K562 (cell line): Measurements from ENCODE around the gene C19orf12. TPM values are rescaled to one million over a fixed set of nuclear protein-coding genes. Genes with fewer than 3 reads are reported as not detected.
A peak's percentile ranks its signal among the peaks of the same experiment; 100 is the strongest.

Experiments used
- BACH1 ChIP-seq: fragments of 200-800 bp; sonication (Bioruptor generic); IDR thresholded peaks from 2 replicates; pipeline ENCODE4 v1.6.1; 2016; ENCODE audit warnings: missing genetic modification characterization, missing compliant biosample characterization
- DMBX1 ChIP-seq: fragments of 250-450 bp; sonication (Bioruptor Pico); IDR thresholded peaks from 2 replicates; pipeline ENCODE4 v1.8.0; 2022; ENCODE audit warnings: inconsistent platforms, mild to moderate bottlenecking, moderate library complexity, borderline replicate concordance
- E4F1 ChIP-seq: fragments of 250-450 bp; sonication (Bioruptor Pico); IDR thresholded peaks from 2 replicates; pipeline ENCODE4 v1.5.0; 2021; ENCODE audit warnings: mild to moderate bottlenecking, borderline replicate concordance
- HDAC8 ChIP-seq: fragments of 450-650 bp; IDR thresholded peaks from 2 replicates; pipeline ENCODE4 v1.6.1; 2016; ENCODE audit warnings: mild to moderate bottlenecking, missing genetic modification characterization, moderate library complexity, missing compliant biosample characterization
- ILK ChIP-seq: fragments of 450-650 bp; IDR thresholded peaks from 2 replicates; pipeline ENCODE4 v1.6.1; 2016; ENCODE audit warnings: missing genetic modification characterization, low read depth, mild to moderate bottlenecking, missing compliant biosample characterization, moderate library complexity, borderline replicate concordance
- MLX ChIP-seq, 2 experiments: fragments of 450-650 bp in 1 of 2; sonication (generic) in 1 of 2; formaldehyde crosslinking; conservative IDR thresholded peaks; 2 replicates each; pipeline versions ENCODE4 v1.4.0 to v1.8.1; 2020 to 2022; ENCODE audit warnings: mild to moderate bottlenecking in 1 of 2, missing genetic modification reagents in 1 of 2
- MYNN ChIP-seq, 2 experiments: sonication (generic); formaldehyde crosslinking in 1 of 2; IDR thresholded peaks; 2 replicates each; pipeline versions ENCODE4 v1.5.0 to v1.6.1; 2016 to 2020; ENCODE audit warnings: antibody characterized with exemption in 1 of 2, missing genetic modification reagents in 1 of 2
- NRF1 ChIP-seq, 2 experiments: fragments of 450-650 bp; IDR thresholded peaks in 1 of 2; conservative IDR thresholded peaks in 1 of 2; 2 replicates each; pipeline ENCODE4 v1.6.1; 2014; ENCODE audit warnings: mild to moderate bottlenecking in 2 of 2
- RCOR1 ChIP-seq, 2 experiments: IDR thresholded peaks; 2 replicates each; pipeline ENCODE4 v1.6.1; 2012; ENCODE audit warnings: low read depth in 2 of 2, low read length in 2 of 2, borderline replicate concordance in 1 of 2, improper control_type of control experiment in 1 of 2
- SMAD1 ChIP-seq: fragments of 150-350 bp; IDR thresholded peaks from 2 replicates; pipeline ENCODE4 v1.6.1; 2014; ENCODE audit warnings: low read length, low read depth; ENCODE audit not compliant: partially characterized antibody
- U2AF1 ChIP-seq: fragments of 200-400 bp; formaldehyde crosslinking; optimal IDR thresholded peaks from 2 replicates; pipeline ENCODE3; 2017; ENCODE audit warnings: mild to moderate bottlenecking, low read depth, low read length, moderate library complexity
- ZNF174 ChIP-seq: fragments of 250-450 bp; sonication (Bioruptor Pico); IDR thresholded peaks from 2 replicates; pipeline ENCODE4 v1.4.0; 2020; ENCODE audit warnings: mild to moderate bottlenecking
- ZNF197 ChIP-seq: fragments of 200-800 bp; sonication (Bioruptor generic); IDR thresholded peaks from 2 replicates; pipeline ENCODE4 v1.6.1; 2016; ENCODE audit warnings: low read depth, missing genetic modification characterization, missing compliant biosample characterization
- ZNF407 ChIP-seq: fragments of 450-650 bp; IDR thresholded peaks from 2 replicates; pipeline ENCODE4 v1.6.1; 2016; ENCODE audit warnings: low read depth
- ZNF644 ChIP-seq: fragments of 200-800 bp; sonication (Bioruptor generic); IDR thresholded peaks from 2 replicates; pipeline ENCODE4 v1.6.1; 2016; ENCODE audit warnings: low read depth, missing genetic modification characterization, missing compliant biosample characterization
- polyA plus RNA-seq, 8 experiments: library from polyadenylated mRNA; depleted of rRNA in 4 of 8; stranded (reverse) in 5 of 8; unstranded in 3 of 8; fragments of >200 nt; fragmentation: Nextera tagmentation in 2 of 8; fragmentation: Illumina TruSeq in 1 of 8; extraction: Ambion mirVana in 2 of 8; extraction: Trizol in 1 of 8; gene quantifications; 2 replicates each; pipeline versions ENCODE4 v1.2.1 to v1.2.3, GENCODE V29; 2011 to 2014; ENCODE audit warnings: inconsistent platforms in 1 of 8, missing spikeins in 1 of 8
- total RNA-seq, 7 experiments: library from RNA; depleted of rRNA in 6 of 7; stranded (reverse); fragments of >200 nt in 6 of 7; fragmentation: Illumina TruSeq in 2 of 7; extraction: Trizol in 2 of 7; gene quantifications; 2 replicates each; pipeline versions ENCODE4 v1.2.1 to v1.2.3, GENCODE V29; 2011 to 2021; ENCODE audit warnings: low replicate concordance in 1 of 7

C19orf12 gene
- total and polyA plus RNA-seq, 9 of the 15 experiments (the other 6 are each of a cell fraction or from before 2014, with no cell fraction given): 1.9 to 14.5 (median 10.2) TPM

GRCh38 chr19:29687897-29688728 lies 26.9 kb downstream of the C19orf12 start (continued):
- TF ChIP-seq E4F1 (CRISPR knock-in tag) (no peak), ZNF174 (CRISPR knock-in tag) (no peak), MLX (CRISPR knock-in tag; conservative IDR thresholded peaks at IDR 0.05) (no peak), ZNF644 (tag) (no peak), DMBX1 (CRISPR knock-in tag) (0 out of 2 replicates have a peak, but pooled peaks have one; percentile 30), SMAD1 (no peak), ZNF407 (no peak), MYNN (IDR thresholded peaks at IDR 0.05) (no peak), MYNN (CRISPR knock-in tag; IDR thresholded peaks at IDR 0.05) (no peak), RCOR1 (IDR thresholded peaks at IDR 0.05; ENCODE audit: borderline replicate concordance in 1 of 2, low read depth in 2 of 2, low read length in 2 of 2) (no peak), NRF1 (conservative IDR thresholded peaks at IDR 0.05 in 1 of 2, IDR thresholded peaks at IDR 0.05 in 1 of 2) (0 out of 4 replicates have a peak, but pooled peaks of 1 of the 2 experiments have one; percentile 18), ILK (tag) (no peak), HDAC8 (tag) (peak; percentile 76), ZNF197 (peak; percentile 62; the same call in 1 of the 2 replicates), U2AF1 (no peak), BACH1 (peak; percentile 99)
